Smooth muscle cell (in vitro differentiated cells): ENCODE measurements around the gene KBTBD8. TPM values are rescaled to one million over a fixed set of nuclear protein-coding genes. Genes with fewer than 3 reads are reported as not detected.

Experiments used
- DNase-seq: peaks from one replicate; lab custom pipeline; 2025; ENCODE audit not compliant: unreplicated experiment; lab: John Stamatoyannopoulos, UW
- H2AFZ ChIP-seq: fragments of 200-600 bp; sonication (generic); 2 replicates; pipeline ENCODE4 v1.6.0; 2016; ENCODE audit warnings: antibody characterized with exemption, low read depth, mild to moderate bottlenecking
- H3F3A ChIP-seq: fragments of 200-600 bp; sonication (generic); 2 replicates; pipeline ENCODE4 v1.6.0; 2017; ENCODE audit warnings: antibody characterized with exemption, low read depth
- H3K27ac ChIP-seq: fragments of 200-600 bp; sonication (generic); 2 replicates; pipeline ENCODE4 v1.5.1; 2016; ENCODE audit warnings: low read depth, mild to moderate bottlenecking
- H3K27me3 ChIP-seq: fragments of 200-600 bp; sonication (generic); 2 replicates; pipeline ENCODE4 v1.6.1; 2016; ENCODE audit warnings: low read depth, mild to moderate bottlenecking
- H3K36me3 ChIP-seq: fragments of 200-600 bp; sonication (generic); 2 replicates; pipeline ENCODE4 v1.5.1; 2016; ENCODE audit warnings: low read depth
- H3K4me1 ChIP-seq: fragments of 200-600 bp; sonication (generic); 2 replicates; pipeline ENCODE4 v1.5.1; 2016; ENCODE audit warnings: low read depth
- H3K4me2 ChIP-seq: fragments of 200-600 bp; sonication (generic); 2 replicates; pipeline ENCODE4 v1.6.0; 2016; ENCODE audit warnings: mild to moderate bottlenecking
- H3K4me3 ChIP-seq: fragments of 200-600 bp; sonication (generic); 2 replicates; pipeline ENCODE4 v1.5.1; 2016; ENCODE audit warnings: mild to moderate bottlenecking
- H3K79me2 ChIP-seq: fragments of 200-600 bp; sonication (generic); 2 replicates; pipeline ENCODE4 v1.6.0; 2016; ENCODE audit warnings: low read depth, mild to moderate bottlenecking
- H3K9ac ChIP-seq: fragments of 200-600 bp; sonication (generic); 2 replicates; pipeline ENCODE4 v1.6.0; 2016; ENCODE audit warnings: low read depth
- H3K9me3 ChIP-seq: fragments of 200-600 bp; sonication (generic); replicated peaks from 2 replicates; pipeline ENCODE4 v1.5.1; 2016; ENCODE audit warnings: low read depth
- H4K20me1 ChIP-seq: fragments of 200-600 bp; sonication (generic); 2 replicates; pipeline ENCODE4 v1.6.0; 2016; ENCODE audit warnings: low read depth
- CTCF ChIP-seq: fragments of 200-600 bp; sonication (generic); IDR thresholded peaks from 2 replicates; pipeline ENCODE4 v1.5.1; 2017; ENCODE audit warnings: borderline replicate concordance, mild to moderate bottlenecking, antibody characterized with exemption; ENCODE audit not compliant: insufficient read depth, poor library complexity, severe bottlenecking
- WGBS: methylation state at CpG from one replicate; pipeline ENCODE4 v1.1.7; 2016; ENCODE audit warnings: low lambda C conversion rate; 5-methylcytosine and 5-hydroxymethylcytosine counted together
- polyA plus RNA-seq: library from polyadenylated mRNA; unstranded; fragments of >200 nt; fragmentation: Nextera tagmentation; extraction: Ambion mirVana; gene quantifications from 2 replicates; pipeline ENCODE4 v1.2.1, GENCODE V29; 2016
- total RNA-seq: library from RNA; depleted of rRNA; stranded (reverse); fragments of >200 nt; gene quantifications from 2 replicates; pipeline ENCODE4 v1.2.3, GENCODE V29; 2014

Gene KBTBD8
- total and polyA plus RNA-seq, 2 experiments from 2014 or later, result 1.1 TPM

GRCh38 chr3:67030785-67031740, 33.0 kb downstream of the KBTBD8 start:
- Histone ChIP-seq H2AFZ (no peak overlapping the region), H4K20me1 (no peaks in the 10 kb centered on the region), H3K4me3 (no peak overlapping the region), H3K79me2 (no peaks in the 10 kb centered on the region), H3K9ac (no peak overlapping the region), H3K36me3 (no peaks in the 10 kb centered on the region), H3K9me3 (no peaks in the 10 kb centered on the region), H3K4me2 (no peak overlapping the region), H3K27me3 (no peaks in the 10 kb centered on the region), H3K4me1 (no peaks in the 10 kb centered on the region), H3K27ac (no peak overlapping the region), H3F3A (no peaks in the 10 kb centered on the region)
- TF ChIP-seq CTCF, result no peak
- WGBS, result 51% methylated on average over 3 of the region's 3 CpGs
- no peak for DNase-seq

- WGBS, result 62% methylated on average over 1 of the region's 1 CpG
- no peak for TF ChIP-seq CTCF
- Histone ChIP-seq H3K36me3 (no peaks in the 10 kb centered on the region), H3K4me2 (no peak overlapping the region), H3F3A (no peaks in the 10 kb centered on the region), H3K27me3 (no peaks in the 10 kb centered on the region), H3K79me2 (no peaks in the 10 kb centered on the region), H4K20me1 (no peaks in the 10 kb centered on the region), H3K4me1 (no peaks in the 10 kb centered on the region), H3K9ac (no peak overlapping the region), H2AFZ (no peak overlapping the region), H3K27ac (no peak overlapping the region), H3K9me3 (no peaks in the 10 kb centered on the region), H3K4me3 (no peak overlapping the region)
- DNase-seq, result no peak
Observed at GRCh38 chr3:67031986-67032385, 33.9 kb downstream of the KBTBD8 start.

- Histone ChIP-seq H3K4me1 (no peaks in the 10 kb centered on the region), H3K4me2 (no peak overlapping the region), H3K27me3 (no peaks in the 10 kb centered on the region), H4K20me1 (no peaks in the 10 kb centered on the region), H3K36me3 (no peaks in the 10 kb centered on the region), H2AFZ (no peak overlapping the region), H3K27ac (no peak overlapping the region), H3K9ac (no peak overlapping the region), H3K4me3 (no peak overlapping the region), H3F3A (no peaks in the 10 kb centered on the region), H3K9me3 (no peaks in the 10 kb centered on the region), H3K79me2 (no peaks in the 10 kb centered on the region)
- TF ChIP-seq CTCF, result no peak
- 91% methylated on average over 2 of the region's 2 CpGs for WGBS
- no peak for DNase-seq
Observed at GRCh38 chr3:67033079-67033478, 35.0 kb downstream of the KBTBD8 start.

GRCh38 chr3:67034371-67034770, 36.3 kb downstream of the KBTBD8 start:
- Histone ChIP-seq H3K4me1 (no peaks in the 10 kb centered on the region), H3K36me3 (no peaks in the 10 kb centered on the region), H3K27me3 (no peaks in the 10 kb centered on the region), H3K4me2 (no peak overlapping the region), H4K20me1 (no peaks in the 10 kb centered on the region), H2AFZ (no peak overlapping the region), H3K79me2 (no peaks in the 10 kb centered on the region), H3K27ac (no peak overlapping the region), H3K4me3 (no peak overlapping the region), H3K9me3 (no peaks in the 10 kb centered on the region), H3K9ac (no peak overlapping the region), H3F3A (no peaks in the 10 kb centered on the region)
- 91% methylated on average over 3 of the region's 3 CpGs for WGBS
- DNase-seq, result no peak
- no peak for TF ChIP-seq CTCF
